ENCODE data around the gene TADA1.

Gene TADA1, protein sequence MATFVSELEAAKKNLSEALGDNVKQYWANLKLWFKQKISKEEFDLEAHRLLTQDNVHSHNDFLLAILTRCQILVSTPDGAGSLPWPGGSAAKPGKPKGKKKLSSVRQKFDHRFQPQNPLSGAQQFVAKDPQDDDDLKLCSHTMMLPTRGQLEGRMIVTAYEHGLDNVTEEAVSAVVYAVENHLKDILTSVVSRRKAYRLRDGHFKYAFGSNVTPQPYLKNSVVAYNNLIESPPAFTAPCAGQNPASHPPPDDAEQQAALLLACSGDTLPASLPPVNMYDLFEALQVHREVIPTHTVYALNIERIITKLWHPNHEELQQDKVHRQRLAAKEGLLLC
- 26.9 to 28.8 reads per million in 2 donors for total RNA-seq

DNA sequence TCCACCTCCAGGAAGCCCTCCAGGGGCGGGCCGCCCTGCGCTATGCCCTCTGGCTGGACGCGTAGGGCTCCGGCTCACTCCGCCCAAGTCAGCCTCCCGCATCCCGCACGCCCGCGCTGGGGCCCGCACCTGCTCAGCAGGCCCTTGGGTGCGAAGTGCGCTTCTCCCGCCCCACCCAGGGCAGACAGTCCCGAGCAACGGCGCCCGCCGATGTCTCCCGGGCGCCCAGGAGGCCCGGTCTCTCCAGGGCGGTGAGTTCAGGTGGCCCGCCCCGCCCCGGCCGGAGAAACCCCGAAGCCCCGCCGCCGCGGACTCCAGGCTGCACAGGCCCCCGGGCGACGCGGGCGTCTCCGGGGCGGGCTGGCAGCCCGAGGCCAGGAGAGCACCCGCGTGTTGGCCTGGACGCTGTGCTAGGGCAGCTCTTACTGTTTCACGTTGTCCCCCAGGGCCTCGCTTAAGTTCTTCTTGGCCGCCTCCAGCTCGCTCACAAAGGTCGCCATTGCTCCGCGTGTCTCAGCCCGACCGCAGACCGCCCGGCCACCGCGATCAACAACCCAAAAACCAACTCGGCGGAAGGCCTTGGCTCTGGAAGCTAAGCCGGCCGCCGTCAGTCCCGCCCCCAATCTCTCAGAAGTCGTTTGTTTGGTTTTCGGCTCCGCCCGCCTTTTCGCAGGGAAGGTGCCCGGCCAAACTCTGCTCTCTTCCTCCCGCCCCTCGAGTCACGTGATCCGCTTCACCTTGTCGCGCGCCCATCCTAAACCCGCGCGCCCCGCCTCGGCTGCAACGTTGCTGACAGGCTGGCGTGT, at the start of gene TADA1:
TADA1 (minus strand) TSS at position 531 of the 806 bp plus-strand sequence; CDS start at position 500, 31 bp downstream.
- DNase-seq: peak; percentile 97

DNA sequence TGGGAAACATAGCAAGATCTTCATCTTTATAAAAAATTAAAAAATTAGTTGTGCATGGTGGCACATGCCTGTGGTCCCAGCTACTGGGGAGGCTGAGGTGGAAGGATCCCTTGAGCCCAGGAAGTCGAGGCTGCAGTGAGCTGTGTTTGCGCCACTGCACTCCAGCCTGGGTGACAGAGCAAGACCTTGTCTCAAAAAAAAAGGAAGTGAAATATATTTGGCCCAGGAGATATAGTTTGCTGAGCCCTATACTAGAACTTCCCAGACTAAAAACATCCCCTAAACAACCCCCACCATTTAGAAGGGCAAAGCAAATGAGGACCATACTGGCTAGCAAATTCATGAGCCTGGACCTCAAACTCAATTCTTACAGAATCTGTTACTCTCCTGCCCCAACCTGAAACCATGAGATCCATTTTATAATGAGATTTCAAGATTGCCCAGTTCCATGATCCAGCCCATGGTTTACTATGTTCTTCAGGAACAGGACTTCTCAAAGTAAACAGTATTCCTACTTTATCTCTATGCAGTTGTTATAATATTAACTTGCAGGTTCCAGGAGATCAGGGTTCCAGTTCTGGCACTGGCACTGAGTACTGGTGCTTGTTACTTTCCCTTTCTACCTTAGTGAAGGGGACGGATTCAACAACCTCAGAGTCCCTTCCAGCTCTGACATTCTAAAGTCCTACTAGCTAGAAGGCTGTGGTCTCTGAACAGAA, 48.9 kb upstream of the TADA1 start:
- no peak for DNase-seq

DNA sequence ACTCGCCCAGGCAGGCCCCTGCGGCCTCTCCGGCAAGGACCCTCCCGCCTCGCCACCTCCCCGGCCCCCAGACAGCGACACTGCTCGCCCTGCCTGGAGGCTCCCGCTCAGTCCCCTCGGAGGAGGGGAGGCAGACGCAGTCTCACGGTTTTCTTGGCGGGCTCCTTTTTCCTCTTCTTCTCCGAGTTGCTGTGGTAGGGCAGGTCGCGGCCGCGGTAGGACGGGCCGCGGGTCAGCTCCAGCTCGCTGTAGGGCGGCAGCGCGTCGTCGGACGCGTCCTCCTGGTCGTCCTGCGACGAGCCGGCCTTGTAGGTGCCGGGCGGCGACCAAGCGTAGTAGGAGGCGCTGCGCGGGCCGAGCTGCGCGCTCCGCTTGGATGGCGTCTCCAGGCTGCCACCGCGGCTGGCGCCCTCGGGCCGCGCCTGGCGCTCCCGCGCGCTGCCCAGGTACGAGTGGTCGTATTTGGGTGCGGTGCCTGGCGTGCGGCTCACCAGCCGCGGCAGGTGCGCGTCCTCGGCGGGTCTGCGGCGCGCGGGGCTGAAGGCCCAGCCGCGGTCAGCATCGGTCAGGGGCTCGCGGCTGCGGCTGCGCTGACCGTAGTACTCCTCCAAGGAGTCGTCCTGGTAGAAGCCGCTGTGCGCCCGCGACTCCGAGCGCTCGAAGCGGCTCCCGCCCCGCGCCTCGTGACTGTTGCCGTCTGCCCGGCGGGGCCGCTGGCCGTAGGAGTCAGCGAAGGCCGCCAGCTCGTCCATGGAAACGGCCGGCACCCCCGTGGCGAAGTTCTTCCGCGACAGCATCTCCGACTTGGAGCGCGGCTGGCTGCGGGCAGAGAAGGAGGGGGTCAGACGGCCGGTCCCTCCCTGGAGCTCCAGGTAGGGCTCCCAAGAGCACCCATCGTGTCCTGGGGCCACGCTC, 44.8 kb upstream of the TADA1 start:
- peak; percentile 11 for DNase-seq

GRCh38 chr1:166918956-166919316, 42.9 kb upstream of the TADA1 start:
- no peak for DNase-seq

DNA sequence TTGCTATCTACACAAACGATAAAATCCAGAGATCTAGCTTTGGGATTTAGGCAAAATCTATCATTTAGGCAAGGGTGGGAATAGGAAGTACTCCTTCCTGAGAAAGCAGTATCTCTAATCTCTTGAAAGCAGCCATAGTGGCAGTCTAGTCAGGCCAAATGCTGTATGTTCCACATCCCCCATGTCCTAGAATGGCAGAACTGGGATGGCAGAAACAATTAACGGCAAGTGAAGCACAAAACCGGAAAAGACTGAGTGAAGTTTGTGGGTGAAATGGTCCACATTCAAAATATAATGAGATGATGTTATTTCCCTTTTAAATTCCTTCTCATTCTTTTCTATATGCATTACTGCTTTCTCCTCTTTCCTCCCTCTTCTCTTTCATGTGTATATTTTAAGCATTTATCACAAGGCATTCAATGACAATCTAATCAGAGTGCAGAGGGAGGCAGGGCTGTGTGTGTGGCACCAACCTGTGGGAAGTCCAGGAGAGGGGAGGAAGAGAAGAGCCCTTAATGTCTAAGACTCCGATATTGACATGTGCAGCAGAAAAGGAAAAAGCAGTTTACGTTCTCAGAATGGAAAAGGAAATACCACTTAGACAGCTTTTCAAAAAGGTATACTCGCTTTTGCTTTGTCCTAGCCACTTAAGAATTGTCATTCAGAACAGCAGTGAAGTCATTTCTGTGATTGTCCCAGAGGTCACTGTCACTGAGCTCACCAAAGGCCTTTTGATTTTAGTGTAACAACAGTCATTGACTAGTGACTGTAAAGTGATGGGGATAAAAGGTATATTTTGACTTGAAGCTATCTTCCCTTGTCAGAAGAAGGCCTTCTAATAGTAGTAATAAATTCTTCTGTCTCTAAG, 42.3 kb upstream of the TADA1 start:
- DNase-seq: no peak

GRCh38 chr1:166915941-166916340, 39.9 kb upstream of the TADA1 start:
- no peak for DNase-seq

GRCh38 chr1:166915042-166915441, 39.0 kb upstream of the TADA1 start:
- DNase-seq: no peak

GRCh38 chr1:166914111-166914510, 38.0 kb upstream of the TADA1 start:
- no peak for DNase-seq

DNA sequence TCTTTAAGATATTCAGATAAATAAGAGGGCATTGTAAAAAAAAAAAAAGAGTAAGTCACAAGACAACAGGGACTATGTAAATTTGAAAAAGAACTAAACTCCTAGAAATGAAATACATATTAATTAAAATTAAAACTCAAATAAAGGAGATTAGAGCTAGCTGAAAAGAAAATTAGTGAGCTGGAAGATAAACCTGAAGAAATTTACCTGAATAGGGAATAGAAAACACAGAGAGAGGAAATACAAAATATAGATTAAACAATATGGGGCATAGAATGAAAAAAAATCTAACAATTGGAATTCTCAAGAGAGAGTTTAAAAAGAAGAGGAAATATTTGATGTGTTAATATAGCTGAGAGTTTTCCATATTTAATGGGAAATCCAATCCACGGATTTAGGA, 35.6 kb upstream of the TADA1 start:
- DNase-seq: no peak

- no peak for DNase-seq
Observed at GRCh38 chr1:166910396-166910994, 34.4 kb upstream of the TADA1 start.

DNA sequence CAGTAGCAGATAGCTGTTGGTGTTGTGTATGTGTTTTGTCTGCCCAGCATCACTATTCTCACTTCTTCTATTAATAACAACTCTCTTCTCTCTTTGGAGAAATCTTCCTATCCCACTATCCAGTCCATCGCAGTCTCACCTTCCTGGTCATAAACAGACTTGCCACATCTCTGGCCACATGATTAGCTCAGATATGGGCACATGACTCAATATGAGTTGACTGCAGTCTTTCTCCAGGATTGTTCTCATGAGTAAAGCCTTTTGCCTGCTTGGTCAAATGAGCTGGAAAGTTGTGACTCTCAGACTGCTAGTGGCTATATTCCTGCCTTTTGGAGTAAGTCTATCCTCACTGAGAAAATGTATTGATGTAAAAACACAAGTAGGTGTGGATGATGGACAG, 32.9 kb upstream of the TADA1 start:
- no peak for DNase-seq

DNA sequence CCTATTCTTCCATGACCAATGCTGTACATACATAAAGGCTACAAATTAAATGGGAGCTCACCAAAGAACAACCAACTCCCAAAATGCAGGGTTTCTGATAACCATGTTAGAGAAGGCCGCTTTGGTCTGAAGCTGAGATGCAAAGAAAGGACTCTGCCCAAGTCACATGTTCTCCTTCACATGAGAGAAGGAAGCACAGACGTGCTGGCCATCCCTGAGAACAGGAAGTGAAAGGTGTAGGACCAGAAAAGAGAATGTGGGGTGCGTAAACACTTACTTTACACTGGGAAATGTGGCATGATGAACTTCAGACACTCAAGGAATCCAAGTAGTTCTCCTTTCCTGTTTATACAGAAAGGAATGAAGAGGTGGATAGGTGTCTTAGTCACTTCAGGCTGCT, 31.7 kb upstream of the TADA1 start:
- no peak for DNase-seq

DNA sequence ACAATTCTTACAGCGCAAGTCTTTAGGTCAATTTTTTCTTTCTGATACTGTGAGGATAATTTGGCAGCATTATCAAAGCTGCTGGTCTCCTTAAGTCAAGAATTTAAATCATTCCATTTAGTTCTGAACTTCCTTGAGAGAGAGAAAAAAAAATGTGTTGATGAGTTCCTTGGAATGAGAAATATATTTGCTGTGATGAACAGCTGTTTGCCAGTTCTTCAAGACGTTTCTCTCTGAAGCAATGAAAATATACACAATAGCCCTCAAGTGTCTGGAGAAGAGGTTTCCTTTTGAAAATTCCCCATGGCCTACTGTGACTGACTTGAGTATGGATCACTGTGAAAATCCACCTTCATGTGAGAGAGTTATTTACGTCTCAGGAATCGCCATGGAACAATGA, 31.0 kb upstream of the TADA1 start:
- DNase-seq: no peak

GRCh38 chr1:166906647-166907046, 30.6 kb upstream of the TADA1 start:
- DNase-seq: no peak

DNA sequence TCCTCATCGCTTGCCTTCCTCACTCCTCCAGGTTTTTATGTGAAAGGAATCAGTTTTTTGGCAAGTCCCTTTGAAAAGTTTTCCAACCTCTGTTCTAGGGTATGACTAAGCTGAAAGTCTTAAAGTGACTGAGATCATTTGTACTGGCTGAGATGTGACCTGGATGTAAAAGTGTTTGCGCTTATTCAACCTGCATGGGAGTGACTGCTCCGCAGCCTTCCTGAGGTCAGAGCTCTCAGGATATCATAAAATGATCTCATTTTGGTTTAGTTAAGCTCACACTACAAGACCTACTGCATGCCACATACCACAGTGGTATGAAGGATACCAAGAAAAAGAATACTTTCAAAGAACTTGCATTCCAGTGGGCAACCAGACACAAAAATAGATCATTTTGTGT, 29.8 kb upstream of the TADA1 start:
- DNase-seq: no peak

DNA sequence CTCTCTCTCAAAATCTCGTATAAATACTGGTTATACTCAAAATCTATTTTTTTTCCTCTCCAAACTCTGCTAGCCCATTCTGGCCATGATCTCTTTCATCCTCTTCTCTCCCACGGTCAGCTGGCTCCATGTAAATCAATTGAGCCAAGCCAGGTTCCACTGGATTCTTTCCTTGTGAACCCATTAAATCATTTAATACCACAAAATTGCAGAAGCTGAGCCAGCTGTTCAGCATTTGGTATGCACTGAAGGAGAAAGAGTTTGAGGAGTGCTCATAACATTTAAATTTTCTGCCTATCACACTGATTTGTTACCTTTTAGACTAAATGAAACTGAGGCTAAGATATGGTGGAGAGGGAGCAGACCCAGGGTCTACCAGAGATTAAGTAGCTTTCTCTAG, 29.1 kb upstream of the TADA1 start:
- no peak for DNase-seq

- no peak for DNase-seq
Observed at GRCh38 chr1:166903232-166903631, 27.2 kb upstream of the TADA1 start.

GRCh38 chr1:166902279-166902678, 26.2 kb upstream of the TADA1 start:
- DNase-seq: no peak

DNA sequence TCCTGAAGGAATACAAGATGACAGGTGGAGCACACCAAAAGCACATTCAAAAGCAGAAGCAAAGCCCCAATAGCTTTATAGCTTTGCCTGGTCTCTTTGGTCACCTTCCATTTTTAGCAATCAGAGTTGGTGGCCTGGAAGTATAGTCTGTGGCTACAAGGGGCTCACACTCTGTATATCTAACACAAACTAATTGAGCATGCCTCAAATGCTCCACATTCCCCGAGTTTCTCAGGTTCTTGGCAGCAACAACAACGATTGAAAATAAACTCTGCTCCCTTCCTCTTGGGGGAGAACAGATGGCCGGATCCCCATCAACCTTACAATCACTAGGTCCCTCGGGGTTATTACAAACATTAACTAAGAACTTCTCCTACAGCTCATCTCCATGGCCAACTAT, 24.9 kb upstream of the TADA1 start:
- no peak for DNase-seq

DNA sequence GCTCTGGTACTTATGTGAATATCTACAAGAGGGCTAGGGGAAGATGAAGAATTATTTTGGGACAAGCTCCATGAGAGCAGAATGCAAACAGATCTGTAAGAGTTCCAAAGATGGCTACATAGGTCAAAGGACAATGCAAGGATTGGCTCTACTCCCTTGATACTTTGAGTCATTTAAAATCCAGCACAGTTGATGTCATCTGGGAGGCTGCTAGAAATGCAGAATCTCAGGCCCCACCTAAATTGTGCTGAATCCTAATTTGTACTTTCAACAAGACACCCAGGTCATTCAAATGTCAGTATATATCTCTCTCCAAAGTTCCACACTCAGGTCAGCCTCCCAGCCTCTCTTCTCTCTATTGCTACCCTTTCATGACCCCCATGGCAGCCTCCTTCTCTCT, 23.7 kb upstream of the TADA1 start:
- DNase-seq: no peak

DNA sequence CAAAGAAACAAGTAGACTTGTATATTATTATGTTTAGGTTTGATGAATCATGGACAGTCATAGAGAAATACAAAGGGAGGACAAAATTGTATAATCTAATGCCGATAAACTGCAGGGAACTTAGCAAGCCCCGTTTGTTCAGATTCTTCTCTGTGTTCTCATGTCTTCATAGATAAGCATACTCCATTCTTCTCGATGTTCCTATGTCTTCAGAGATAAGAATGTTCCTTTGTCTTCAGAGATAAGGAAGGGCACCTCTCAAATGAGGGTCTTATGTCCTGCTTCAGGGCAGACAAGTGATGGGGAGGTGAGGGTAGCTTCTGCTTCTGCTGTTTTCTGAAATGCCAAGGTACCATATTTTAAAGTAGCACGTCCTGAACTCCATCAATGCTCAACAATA, 19.7 kb upstream of the TADA1 start:
- DNase-seq: no peak
